Urothelium cell line (cell line): Measurements from ENCODE around the gene OVCA2.

Source experiments
- DNase-seq: peaks from one replicate; pipeline ENCODE4 v3.0.0; 2011; ENCODE audit warnings: low spot score, mixed read lengths
- FAIRE-seq: peaks from 2 replicates; lab custom pipeline; 2011; peaks lifted over from hg19 to GRCh38; lab: Jason Lieb, UNC

Gene OVCA2

GRCh38 chr17:2063261-2064146 lies 21.7 kb downstream of the OVCA2 start:
- FAIRE-seq (no peak), DNase-seq (no peak)

GRCh38 chr17:2064147-2064489 lies 22.3 kb downstream of the OVCA2 start:
- FAIRE-seq (no peak), DNase-seq (no peak)

- FAIRE-seq: no peak
Observed at GRCh38 chr17:2064520-2064971, 22.7 kb downstream of the OVCA2 start.

GRCh38 chr17:2064980-2065785 lies 23.4 kb downstream of the OVCA2 start:
- DNase-seq (no peak), FAIRE-seq (no peak)

More at GRCh38 chr17:2064520-2064971, 22.7 kb downstream of the OVCA2 start:
- DNase-seq: no peak

- DNase-seq (no peak), FAIRE-seq (peak; percentile 87)
Observed at GRCh38 chr17:2065949-2066400, 24.2 kb downstream of the OVCA2 start.

- FAIRE-seq (no peak), DNase-seq (no peak)
Observed at GRCh38 chr17:2067048-2067561, 25.3 kb downstream of the OVCA2 start.

GRCh38 chr17:2067608-2068024 lies 25.8 kb downstream of the OVCA2 start:
- DNase-seq (no peak), FAIRE-seq (no peak)

GRCh38 chr17:2068031-2068518 lies 26.3 kb downstream of the OVCA2 start:
- no peak for FAIRE-seq
- DNase-seq: no peak

GRCh38 chr17:2068519-2069051 lies 26.8 kb downstream of the OVCA2 start:
- DNase-seq (peak; percentile 33), FAIRE-seq (no peak)

- no peak for FAIRE-seq
- DNase-seq: no peak
Observed at GRCh38 chr17:2070241-2071023, 28.6 kb downstream of the OVCA2 start.

GRCh38 chr17:2071024-2071385 lies 29.2 kb downstream of the OVCA2 start:
- FAIRE-seq (no peak), DNase-seq (no peak)

- no peak for DNase-seq
- no peak for FAIRE-seq
Observed at GRCh38 chr17:2071455-2072281, 29.8 kb downstream of the OVCA2 start.

- no peak for FAIRE-seq
Observed at GRCh38 chr17:2074919-2075318, 33.1 kb downstream of the OVCA2 start.

GRCh38 chr17:2075336-2076086 lies 33.7 kb downstream of the OVCA2 start:
- FAIRE-seq (no peak), DNase-seq (no peak)

More at GRCh38 chr17:2074919-2075318, 33.1 kb downstream of the OVCA2 start:
- no peak for DNase-seq

GRCh38 chr17:2076087-2076984 lies 34.5 kb downstream of the OVCA2 start:
- DNase-seq (no peak), FAIRE-seq (no peak)

- no peak for FAIRE-seq
- no peak for DNase-seq
Observed at GRCh38 chr17:2077040-2077439, 35.2 kb downstream of the OVCA2 start.

- no peak for FAIRE-seq
- no peak for DNase-seq
Observed at GRCh38 chr17:2081564-2081963, 39.7 kb downstream of the OVCA2 start.
